Adrenal gland (tissue), 5 donors: ENCODE measurements around the gene MOGAT1.

Experiments
- POLR2A ChIP-seq, 2 donors: fragments of 450-650 bp; IDR thresholded peaks; one replicate each; pipeline ENCODE4 v1.6.1; 2017; ENCODE audit warnings: antibody characterized with exemption in 2 of 2, mild to moderate bottlenecking in 2 of 2, moderate library complexity in 1 of 2
- TF ChIP-seq, protein P1 (sequence below), 6 experiments: fragments of 450-650 bp in 4 of 6; fragments of 200-600 bp in 2 of 6; sonication (generic) in 1 of 6; IDR thresholded peaks; 1 replicate in 5 of 6; 2 replicates in 1 of 6; pipeline versions ENCODE4 v1.5.1 to v1.8.0; 2016 to 2021; ENCODE audit warnings: antibody characterized with exemption in 6 of 6, mild to moderate bottlenecking in 2 of 6, moderate library complexity in 1 of 6
- donor health status: DM: no; HTN: no; CAD: no.

DNA sequence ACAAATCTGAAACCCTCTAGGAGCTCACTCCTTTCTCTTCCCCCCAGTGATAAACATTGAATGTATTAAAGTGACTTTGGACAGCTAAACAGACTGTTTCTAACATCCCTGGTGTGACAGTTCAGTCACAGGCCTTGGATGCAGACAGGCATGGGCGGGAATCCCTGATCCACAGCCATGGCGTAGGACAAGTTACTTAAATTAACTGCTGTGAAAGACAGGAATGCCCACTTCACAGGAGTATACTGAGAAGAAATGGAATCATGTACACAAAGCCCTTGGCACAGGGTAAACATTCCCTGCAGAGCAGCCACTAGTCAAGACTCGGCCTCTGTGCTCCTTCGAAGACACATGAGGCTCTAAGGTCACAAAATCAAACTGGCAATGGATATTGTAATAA, 49.6 kb upstream of the MOGAT1 start:
- no peak for TF ChIP-seq POLR2A (IDR thresholded peaks at IDR 0.05)
- TF ChIP-seq, protein P1, sequence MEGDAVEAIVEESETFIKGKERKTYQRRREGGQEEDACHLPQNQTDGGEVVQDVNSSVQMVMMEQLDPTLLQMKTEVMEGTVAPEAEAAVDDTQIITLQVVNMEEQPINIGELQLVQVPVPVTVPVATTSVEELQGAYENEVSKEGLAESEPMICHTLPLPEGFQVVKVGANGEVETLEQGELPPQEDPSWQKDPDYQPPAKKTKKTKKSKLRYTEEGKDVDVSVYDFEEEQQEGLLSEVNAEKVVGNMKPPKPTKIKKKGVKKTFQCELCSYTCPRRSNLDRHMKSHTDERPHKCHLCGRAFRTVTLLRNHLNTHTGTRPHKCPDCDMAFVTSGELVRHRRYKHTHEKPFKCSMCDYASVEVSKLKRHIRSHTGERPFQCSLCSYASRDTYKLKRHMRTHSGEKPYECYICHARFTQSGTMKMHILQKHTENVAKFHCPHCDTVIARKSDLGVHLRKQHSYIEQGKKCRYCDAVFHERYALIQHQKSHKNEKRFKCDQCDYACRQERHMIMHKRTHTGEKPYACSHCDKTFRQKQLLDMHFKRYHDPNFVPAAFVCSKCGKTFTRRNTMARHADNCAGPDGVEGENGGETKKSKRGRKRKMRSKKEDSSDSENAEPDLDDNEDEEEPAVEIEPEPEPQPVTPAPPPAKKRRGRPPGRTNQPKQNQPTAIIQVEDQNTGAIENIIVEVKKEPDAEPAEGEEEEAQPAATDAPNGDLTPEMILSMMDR (IDR thresholded peaks at IDR 0.05), result no peak
